HG02938 (cell line): Measurements from ENCODE around the gene FXYD3.

Experiments
- ATAC-seq: cut with Tn5 transposase; IDR thresholded peaks from one replicate; pipeline ENCODE4 v1.9.1; 2021; ENCODE audit warnings: mild to moderate bottlenecking, moderate library complexity; ENCODE audit not compliant: unreplicated experiment

The FXYD3 gene, protein sequence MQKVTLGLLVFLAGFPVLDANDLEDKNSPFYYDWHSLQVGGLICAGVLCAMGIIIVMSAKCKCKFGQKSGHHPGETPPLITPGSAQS

DNA sequence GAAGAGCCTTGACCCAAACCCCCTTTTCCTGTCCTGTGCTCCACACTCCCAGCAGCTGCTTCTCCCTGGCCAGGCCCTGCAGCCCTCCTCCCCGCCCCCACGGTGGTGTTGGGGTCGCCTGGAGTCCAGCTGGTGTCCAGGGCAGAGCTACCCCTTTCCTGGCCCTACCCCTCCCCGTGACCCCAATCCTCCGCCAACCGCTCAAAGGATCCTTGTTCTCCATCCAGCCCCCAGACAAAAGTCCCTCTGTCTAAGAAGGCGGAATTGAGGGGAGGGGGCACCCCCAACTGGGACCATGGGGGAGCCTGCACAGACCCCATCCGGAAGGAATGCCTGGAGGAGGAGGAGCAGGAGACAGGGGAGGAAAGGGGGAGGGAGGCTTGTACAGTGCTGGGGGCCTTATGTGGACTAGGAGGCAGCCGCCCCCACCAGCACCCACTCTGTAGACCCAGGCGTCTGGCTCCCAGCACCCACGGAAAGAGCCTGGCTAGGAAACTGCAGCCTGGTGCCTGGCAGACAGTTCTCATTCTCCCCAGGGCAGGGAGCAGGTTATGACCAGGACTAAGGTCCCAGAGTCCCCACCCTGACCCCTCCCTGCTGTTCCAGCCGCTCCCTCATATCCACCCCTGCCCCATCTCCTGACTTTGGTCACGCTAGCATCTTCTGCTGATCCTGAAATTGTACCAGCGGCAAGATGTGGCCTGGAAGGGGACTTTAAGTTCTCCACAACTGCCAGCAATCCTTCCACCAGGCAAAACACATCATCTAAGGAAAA, at the start of gene FXYD3:
Gene FXYD3 (plus strand): TSS at position 647 of the 775 bp plus-strand sequence. CDS start 3,554 bp downstream, outside the sequence.
- no peak for ATAC-seq

DNA sequence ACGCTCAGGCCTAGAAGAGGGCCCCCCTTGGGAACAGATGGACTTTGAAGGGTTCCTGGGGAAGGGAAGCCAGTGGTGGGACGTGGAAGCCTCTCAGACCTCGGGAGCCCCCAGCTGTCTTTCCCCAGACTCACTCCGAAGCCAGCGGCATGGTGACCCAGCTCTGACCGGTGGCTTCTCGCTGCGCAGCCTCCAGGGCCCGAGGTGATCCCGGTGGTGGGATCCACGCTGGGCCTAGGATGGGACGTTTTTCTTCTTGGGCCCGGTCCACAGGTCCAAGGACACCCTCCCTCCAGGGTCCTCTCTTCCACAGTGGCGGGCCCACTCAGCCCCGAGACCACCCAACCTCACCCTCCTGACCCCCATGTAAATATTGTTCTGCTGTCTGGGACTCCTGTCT, 49.5 kb upstream of the FXYD3 start:
- no peak for ATAC-seq

- peak; percentile 65 for ATAC-seq
Observed at GRCh38 chr19:35066691-35067563, 48.7 kb upstream of the FXYD3 start.

DNA sequence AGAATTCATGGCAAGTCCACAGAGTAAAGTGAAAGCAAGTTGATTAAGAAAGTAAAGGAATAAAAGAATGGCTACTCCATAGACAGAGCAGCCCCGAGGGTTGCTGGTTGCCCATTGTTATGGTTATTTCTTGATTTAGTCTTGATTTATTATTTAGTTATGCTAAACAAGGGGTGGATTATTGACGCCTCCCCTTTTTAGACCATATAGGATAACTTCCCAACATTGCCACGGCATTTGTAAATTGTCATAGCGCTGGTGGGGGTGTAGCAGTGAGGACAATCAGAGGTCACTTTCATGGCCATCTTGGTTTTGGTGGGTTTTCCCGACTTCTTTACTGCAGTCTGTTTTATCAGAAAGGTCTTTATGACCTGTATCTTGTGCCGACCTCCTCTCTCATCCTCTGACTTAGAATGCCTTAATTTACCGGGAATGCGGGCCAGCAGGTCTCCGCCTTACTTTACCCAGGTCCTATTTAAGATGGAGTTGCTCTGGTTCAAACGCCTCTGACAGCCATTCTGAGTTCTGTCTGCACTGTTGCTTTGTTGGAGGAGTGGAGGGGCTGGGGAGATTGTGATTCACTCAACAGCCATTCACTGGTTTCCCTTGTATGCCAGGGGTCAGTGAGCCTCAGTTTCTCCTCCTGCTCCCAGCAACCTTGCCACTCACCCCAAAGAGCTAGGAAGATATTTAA, 46.5 kb upstream of the FXYD3 start:
- ATAC-seq, result no peak

- no peak for ATAC-seq
Observed at GRCh38 chr19:35069696-35070095, 45.9 kb upstream of the FXYD3 start.

GRCh38 chr19:35070471-35070870, 45.2 kb upstream of the FXYD3 start:
- no peak for ATAC-seq

DNA sequence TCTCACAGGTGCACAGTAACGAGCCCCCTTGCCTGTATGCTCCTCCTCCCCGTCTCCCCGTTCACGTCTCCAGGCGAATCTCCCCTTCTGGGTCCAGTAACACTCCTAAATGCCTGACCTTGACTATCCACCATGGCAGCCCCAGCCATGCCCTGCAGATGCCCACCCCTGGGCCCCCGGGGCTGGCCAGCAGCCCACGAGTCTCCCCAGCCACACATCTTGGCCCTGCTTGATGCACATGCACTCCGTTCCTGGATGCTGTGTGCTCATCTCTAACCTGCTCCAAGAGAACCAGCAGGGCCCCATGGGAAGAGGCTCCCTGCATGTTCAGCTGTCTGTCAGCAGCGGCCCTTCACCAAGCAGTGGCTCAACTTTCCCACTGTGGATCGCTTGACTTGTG, 42.1 kb upstream of the FXYD3 start:
- no peak for ATAC-seq

DNA sequence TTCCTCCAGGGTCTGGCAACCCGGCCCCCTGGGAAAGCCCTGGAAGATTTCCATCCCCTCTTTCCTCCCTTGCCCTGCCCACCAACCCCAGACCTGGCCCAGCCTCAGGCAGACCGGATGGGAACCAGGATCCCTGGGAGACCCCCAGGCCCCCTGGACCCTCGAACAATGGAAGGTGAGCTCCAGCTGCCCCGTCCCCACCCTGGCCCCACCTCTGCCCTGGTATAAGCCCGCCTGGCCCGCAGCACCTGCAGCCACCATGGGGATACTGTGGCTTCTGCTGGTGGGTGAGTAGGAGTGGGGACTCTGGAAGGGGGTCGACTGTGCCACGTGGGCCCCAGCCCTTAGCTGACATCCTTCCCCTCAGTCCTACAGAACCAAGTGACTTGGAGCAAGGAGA, 41.7 kb upstream of the FXYD3 start:
- ATAC-seq, result no peak

GRCh38 chr19:35074426-35075201, 41.0 kb upstream of the FXYD3 start:
- no peak for ATAC-seq

DNA sequence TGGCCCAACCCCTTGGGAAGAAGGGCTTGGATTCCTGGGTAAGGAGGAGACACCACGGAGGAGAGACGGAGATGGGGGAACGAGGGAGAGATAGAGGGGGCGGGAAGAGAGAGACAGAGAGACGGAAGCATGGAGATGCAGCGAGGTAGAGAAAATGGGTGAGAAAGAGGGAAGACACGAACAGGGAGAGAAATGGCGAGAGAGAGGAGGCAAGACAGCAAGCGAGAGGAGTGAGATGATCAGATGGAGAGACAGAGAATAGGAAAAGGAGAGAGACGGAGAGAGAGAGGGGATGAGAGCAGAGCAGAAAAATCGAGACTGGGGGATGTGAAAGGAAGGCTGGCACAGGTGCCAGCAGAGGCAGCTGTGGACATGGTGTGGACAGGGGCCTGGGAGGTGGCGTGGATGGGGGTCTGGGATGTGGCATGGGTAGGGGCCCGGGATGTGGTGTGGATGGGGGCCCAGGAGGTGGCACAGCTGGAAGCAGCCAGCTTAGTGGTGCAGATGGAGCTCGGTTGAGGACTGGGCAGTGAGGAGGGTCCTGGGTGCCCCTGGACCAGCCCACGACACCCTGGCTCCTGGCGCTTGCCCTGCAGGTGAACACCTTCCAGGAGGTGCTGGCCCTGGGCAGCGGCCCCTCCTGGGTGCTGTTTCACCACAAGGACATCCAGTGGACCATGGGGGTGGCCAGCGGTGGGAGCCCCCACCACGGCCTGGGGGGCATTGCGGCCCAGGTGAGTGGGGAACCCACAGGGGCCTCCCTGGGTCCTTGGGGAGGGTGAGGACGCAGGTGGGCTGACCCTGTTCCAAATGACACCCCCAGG, 40.2 kb upstream of the FXYD3 start:
- no peak for ATAC-seq

- no peak for ATAC-seq
Observed at GRCh38 chr19:35076026-35076370, 39.6 kb upstream of the FXYD3 start.

DNA sequence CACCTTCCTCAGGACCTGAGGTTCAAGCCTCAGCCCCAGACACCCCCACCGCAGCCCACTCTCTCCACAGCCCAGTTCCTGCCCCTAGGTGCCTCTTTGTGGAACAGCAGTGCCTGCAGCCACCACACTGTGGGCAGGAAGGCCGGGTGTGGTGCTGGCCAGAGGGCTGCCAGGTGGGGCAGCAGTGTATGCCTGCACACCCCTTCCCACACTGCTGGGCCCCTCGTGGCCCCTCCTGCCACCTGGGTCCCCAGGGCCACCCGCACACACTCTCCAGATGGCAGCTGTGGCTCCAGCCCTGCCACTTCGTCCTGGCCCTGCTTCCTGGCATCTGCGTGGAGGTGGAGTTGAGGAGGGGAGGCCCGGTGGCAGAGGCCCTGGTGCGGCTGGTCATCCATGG, 39.0 kb upstream of the FXYD3 start:
- ATAC-seq, result no peak

DNA sequence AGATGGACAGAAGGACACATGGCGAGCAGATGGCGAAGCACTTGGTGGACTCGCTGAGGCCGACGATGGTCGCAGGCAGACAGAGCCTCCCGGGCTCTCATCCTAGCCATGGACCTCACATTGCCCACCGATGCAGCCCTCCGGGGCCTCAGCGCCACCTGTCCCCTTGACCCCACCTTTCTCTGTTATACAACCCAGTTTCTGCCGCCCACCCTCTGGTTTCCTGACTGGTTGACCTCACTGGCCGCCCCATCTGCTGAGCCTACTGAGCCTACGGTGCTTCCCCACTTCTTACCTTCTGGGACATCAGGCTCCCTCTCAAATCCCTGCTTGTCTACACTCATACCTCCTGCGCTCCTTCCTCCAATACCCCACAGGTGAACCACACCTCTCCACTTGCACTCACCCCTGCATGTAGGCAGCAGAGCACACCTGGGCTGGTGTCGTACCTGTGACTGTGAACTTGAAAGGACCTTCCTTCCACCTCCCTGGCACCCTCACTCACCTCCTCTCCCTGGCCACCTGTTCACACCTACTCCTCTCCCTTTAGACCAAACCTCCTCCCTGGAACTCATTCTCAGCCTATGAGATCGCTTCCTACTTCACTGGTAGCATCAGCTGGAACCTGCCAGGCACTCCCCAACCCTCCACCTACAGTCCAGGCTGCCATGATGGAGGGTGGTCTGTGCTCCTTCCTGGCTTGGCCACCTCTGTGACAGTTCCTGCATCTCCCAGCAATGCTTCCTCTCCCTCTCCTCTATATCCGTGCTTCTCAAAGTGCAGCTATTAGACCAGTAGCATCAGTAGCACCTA, 38.0 kb upstream of the FXYD3 start:
- ATAC-seq, result no peak

GRCh38 chr19:35079826-35080225, 35.8 kb upstream of the FXYD3 start:
- ATAC-seq, result no peak

- no peak for ATAC-seq
Observed at GRCh38 chr19:35080613-35081170, 34.9 kb upstream of the FXYD3 start.

- ATAC-seq, result no peak
Observed at GRCh38 chr19:35081201-35081600, 34.4 kb upstream of the FXYD3 start.

- no peak for ATAC-seq
Observed at GRCh38 chr19:35083691-35084508, 31.7 kb upstream of the FXYD3 start.

GRCh38 chr19:35084509-35084762, 31.2 kb upstream of the FXYD3 start:
- ATAC-seq, result no peak
